ENCODE data around the gene PLA2R1. TPM values are rescaled to one million over a fixed set of nuclear protein-coding genes. Genes with fewer than 3 reads are reported as not detected.

The PLA2R1 gene
- total and polyA plus RNA-seq, 10 of the 15 experiments (the other 5 are each of a cell fraction or from before 2014, with no cell fraction given), result 0.01 to 0.05 (median 0.02) TPM; not detected in 6

DNA sequence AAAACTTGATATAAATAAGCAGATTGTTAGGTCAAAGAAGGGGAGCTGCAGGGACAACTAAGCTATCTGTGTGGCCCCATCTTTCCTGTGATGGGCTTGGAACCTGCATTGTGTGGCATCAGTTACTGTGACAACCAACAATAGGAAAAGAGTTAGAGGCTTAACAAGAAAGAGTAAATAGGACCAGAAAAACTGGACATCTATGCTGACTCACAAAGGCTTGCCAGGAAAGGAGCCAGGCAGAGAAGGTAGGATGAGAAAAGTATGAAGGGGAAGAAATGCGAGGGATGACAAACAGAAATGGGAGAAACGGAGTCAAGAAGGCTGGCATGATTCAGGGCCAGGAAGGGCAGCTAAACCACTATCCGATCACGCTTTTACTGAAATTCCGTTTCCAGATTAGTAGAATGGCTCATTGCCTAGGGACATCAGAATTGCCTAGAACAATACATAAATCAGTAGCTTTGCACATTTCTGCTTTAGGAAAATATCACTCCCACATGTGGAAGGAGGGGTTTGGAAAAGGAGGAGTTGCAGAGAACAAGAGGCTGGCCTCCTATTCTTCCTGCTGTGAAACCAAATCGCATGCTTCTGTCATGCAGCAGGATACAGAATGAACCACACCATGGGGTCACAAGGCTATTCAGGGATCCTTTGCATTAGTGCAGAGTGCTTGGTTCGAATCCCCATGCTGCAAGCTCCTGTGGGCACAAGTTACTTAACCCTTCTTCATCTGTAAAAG lies 7.3 kb downstream of the PLA2R1 start:
- in situ Hi-C loops (cut with MboI), result no loop called here
- ChIA-PET SMC1A (ENCODE audit: uncharacterized antibody, unreplicated experiment) (interaction anchor here (0.7 to 1.0 kb wide), 2 partner anchors 11 to 15 kb away, joined by 3 read pairs; no protein-coding TSS in a partner anchor), CTCF (no interaction called here), POLR2A (no interaction called here), RAD21 (ENCODE audit: unreplicated experiment) (no interaction called here)
- Histone ChIP-seq H4K20me1 (ENCODE audit: control insufficient read depth, insufficient read depth) (no peaks in the 10 kb centered on the region), H3K9me3 (replicated peaks; ENCODE audit: control insufficient read depth, insufficient read depth, low read length) (no peaks in the 10 kb centered on the region), H3K4me2 (ENCODE audit: control insufficient read depth, insufficient read depth) (no peak overlapping the region), H3K36me3 (ENCODE audit: control insufficient read depth in 2 of 2, insufficient read depth in 2 of 2, low read length in 1 of 2) (no peaks in the 10 kb centered on the region), H3K27me3 (replicated peaks in 1 of 2; ENCODE audit: control insufficient read depth in 2 of 2, insufficient read depth in 2 of 2, low read length in 1 of 2) (no peaks in the 10 kb centered on the region; a peak in 2 of 4 replicates), H3K27ac (ENCODE audit: control insufficient read depth, insufficient read depth) (no peak overlapping the region), H3K79me2 (ENCODE audit: control insufficient read depth, insufficient read depth, low read length) (no peaks in the 10 kb centered on the region), H2AFZ (ENCODE audit: control insufficient read depth, low read depth, low read length) (no peak overlapping the region), H3K4me3 (no peak overlapping the region), H3K9ac (ENCODE audit: control insufficient read depth, insufficient read depth, low read length) (no peak overlapping the region), H3K4me1 (ENCODE audit: control insufficient read depth, insufficient read depth, low read length) (no peaks in the 10 kb centered on the region)
- TF ChIP-seq KDM1A (IDR thresholded peaks at IDR 0.05; ENCODE audit: borderline replicate concordance), result no peak
- no peak for TF ChIP-seq ZZZ3 (IDR thresholded peaks at IDR 0.05; ENCODE audit: control insufficient read depth, insufficient read length, low read depth)
- TF ChIP-seq TCF7 (IDR thresholded peaks at IDR 0.05; ENCODE audit: borderline replicate concordance), result no peak
- TF ChIP-seq ZNF274 (IDR thresholded peaks at IDR 0.05; ENCODE audit: insufficient read depth, insufficient read length), result no peak
- TF ChIP-seq, protein P1, sequence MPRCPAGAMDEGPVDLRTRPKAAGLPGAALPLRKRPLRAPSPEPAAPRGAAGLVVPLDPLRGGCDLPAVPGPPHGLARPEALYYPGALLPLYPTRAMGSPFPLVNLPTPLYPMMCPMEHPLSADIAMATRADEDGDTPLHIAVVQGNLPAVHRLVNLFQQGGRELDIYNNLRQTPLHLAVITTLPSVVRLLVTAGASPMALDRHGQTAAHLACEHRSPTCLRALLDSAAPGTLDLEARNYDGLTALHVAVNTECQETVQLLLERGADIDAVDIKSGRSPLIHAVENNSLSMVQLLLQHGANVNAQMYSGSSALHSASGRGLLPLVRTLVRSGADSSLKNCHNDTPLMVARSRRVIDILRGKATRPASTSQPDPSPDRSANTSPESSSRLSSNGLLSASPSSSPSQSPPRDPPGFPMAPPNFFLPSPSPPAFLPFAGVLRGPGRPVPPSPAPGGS (IDR thresholded peaks at IDR 0.05; ENCODE audit: borderline replicate concordance, insufficient read depth, low read depth, low read length, poor library complexity, severe bottlenecking), result no peak
- TF ChIP-seq NFYA (IDR thresholded peaks at IDR 0.05; ENCODE audit: borderline replicate concordance, low read depth, low read length), result no peak
- TF ChIP-seq FOXK2 (IDR thresholded peaks at IDR 0.05), result no peak
- no peak for TF ChIP-seq RCOR1 (conservative IDR thresholded peaks at IDR 0.05; ENCODE audit: low read depth, low read length)
- no peak for TF ChIP-seq SP1 (IDR thresholded peaks at IDR 0.05; ENCODE audit: low read depth, low read length)
- TF ChIP-seq TCF12 (IDR thresholded peaks at IDR 0.05; ENCODE audit: low read depth, low read length), result no peak
- TF ChIP-seq, protein P2, sequence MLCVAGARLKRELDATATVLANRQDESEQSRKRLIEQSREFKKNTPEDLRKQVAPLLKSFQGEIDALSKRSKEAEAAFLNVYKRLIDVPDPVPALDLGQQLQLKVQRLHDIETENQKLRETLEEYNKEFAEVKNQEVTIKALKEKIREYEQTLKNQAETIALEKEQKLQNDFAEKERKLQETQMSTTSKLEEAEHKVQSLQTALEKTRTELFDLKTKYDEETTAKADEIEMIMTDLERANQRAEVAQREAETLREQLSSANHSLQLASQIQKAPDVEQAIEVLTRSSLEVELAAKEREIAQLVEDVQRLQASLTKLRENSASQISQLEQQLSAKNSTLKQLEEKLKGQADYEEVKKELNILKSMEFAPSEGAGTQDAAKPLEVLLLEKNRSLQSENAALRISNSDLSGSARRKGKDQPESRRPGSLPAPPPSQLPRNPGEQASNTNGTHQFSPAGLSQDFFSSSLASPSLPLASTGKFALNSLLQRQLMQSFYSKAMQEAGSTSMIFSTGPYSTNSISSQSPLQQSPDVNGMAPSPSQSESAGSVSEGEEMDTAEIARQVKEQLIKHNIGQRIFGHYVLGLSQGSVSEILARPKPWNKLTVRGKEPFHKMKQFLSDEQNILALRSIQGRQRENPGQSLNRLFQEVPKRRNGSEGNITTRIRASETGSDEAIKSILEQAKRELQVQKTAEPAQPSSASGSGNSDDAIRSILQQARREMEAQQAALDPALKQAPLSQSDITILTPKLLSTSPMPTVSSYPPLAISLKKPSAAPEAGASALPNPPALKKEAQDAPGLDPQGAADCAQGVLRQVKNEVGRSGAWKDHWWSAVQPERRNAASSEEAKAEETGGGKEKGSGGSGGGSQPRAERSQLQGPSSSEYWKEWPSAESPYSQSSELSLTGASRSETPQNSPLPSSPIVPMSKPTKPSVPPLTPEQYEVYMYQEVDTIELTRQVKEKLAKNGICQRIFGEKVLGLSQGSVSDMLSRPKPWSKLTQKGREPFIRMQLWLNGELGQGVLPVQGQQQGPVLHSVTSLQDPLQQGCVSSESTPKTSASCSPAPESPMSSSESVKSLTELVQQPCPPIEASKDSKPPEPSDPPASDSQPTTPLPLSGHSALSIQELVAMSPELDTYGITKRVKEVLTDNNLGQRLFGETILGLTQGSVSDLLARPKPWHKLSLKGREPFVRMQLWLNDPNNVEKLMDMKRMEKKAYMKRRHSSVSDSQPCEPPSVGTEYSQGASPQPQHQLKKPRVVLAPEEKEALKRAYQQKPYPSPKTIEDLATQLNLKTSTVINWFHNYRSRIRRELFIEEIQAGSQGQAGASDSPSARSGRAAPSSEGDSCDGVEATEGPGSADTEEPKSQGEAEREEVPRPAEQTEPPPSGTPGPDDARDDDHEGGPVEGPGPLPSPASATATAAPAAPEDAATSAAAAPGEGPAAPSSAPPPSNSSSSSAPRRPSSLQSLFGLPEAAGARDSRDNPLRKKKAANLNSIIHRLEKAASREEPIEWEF (IDR thresholded peaks at IDR 0.05; ENCODE audit: insufficient replicate concordance, low read depth, low read length), result no peak
- TF ChIP-seq RAD51 (IDR thresholded peaks at IDR 0.05), result no peak
- intact Hi-C loops (cut with micrococcal nuclease; ENCODE audit: unreplicated experiment), result no loop called here
- no peak for DNase-seq (ENCODE audit: low read depth, low spot score)
- no TSS peak for BruUV-seq (replicated peaks)
- ATAC-seq, result no peak
- WGBS (ENCODE audit: insufficient coverage, insufficient replicate concordance, low lambda C conversion rate, missing lambda C conversion rate), result 45% methylated on average over 7 of the region's 7 CpGs
- no peak for FAIRE-seq
